HG02970 (cell line): ENCODE results near the gene NEUROG1.

Experiments
- ATAC-seq: cut with Tn5 transposase; IDR thresholded peaks from one replicate; pipeline ENCODE4 v1.9.1; 2021; ENCODE audit warnings: mild to moderate bottlenecking, moderate library complexity, moderate number of reproducible peaks; ENCODE audit not compliant: unreplicated experiment, low FRiP score

Gene NEUROG1

GRCh38 chr5:135535820-135536801 lies at the start of gene NEUROG1:
Gene NEUROG1, minus strand, starts transcription at chr5:135535964. Its CDS starts 274 bp downstream, at chr5:135535690.
- no peak for ATAC-seq

GRCh38 chr5:135584918-135585317 lies 49.2 kb upstream of the NEUROG1 start:
- no peak for ATAC-seq

- ATAC-seq, result no peak
Measured at GRCh38 chr5:135584276-135584675, 48.5 kb upstream of the NEUROG1 start.

GRCh38 chr5:135582099-135582781 lies 46.5 kb upstream of the NEUROG1 start:
- no peak for ATAC-seq

- ATAC-seq, result no peak
Measured at GRCh38 chr5:135578685-135579341, 43.0 kb upstream of the NEUROG1 start, which contains the start of gene CXCL14. Gene CXCL14, minus strand, starts transcription at chr5:135578991. Its CDS starts 213 bp downstream, at chr5:135578778.

- ATAC-seq, result no peak
Measured at GRCh38 chr5:135578305-135578684, 42.5 kb upstream of the NEUROG1 start.

- ATAC-seq, result no peak
Measured at GRCh38 chr5:135577421-135577820, 41.7 kb upstream of the NEUROG1 start.

- ATAC-seq, result no peak
Measured at GRCh38 chr5:135576075-135576599, 40.4 kb upstream of the NEUROG1 start.

- no peak for ATAC-seq
Measured at GRCh38 chr5:135574493-135574892, 38.7 kb upstream of the NEUROG1 start.

- no peak for ATAC-seq
Measured at GRCh38 chr5:135571902-135572301, 36.1 kb upstream of the NEUROG1 start.

GRCh38 chr5:135571066-135571609 lies 35.4 kb upstream of the NEUROG1 start:
- ATAC-seq, result no peak

- no peak for ATAC-seq
Measured at GRCh38 chr5:135570453-135570764, 34.6 kb upstream of the NEUROG1 start.

GRCh38 chr5:135569755-135570452 lies 34.1 kb upstream of the NEUROG1 start:
- ATAC-seq, result no peak

GRCh38 chr5:135568923-135569360 lies 33.2 kb upstream of the NEUROG1 start:
- no peak for ATAC-seq

GRCh38 chr5:135568246-135568645 lies 32.5 kb upstream of the NEUROG1 start:
- ATAC-seq, result no peak

GRCh38 chr5:135567661-135568060 lies 31.9 kb upstream of the NEUROG1 start:
- ATAC-seq, result no peak

- no peak for ATAC-seq
Measured at GRCh38 chr5:135566422-135567400, 30.9 kb upstream of the NEUROG1 start.

GRCh38 chr5:135565725-135566421 lies 30.1 kb upstream of the NEUROG1 start:
- no peak for ATAC-seq
